ENCODE results near the gene FOXD3. TPM values are rescaled to one million over a fixed set of nuclear protein-coding genes. Genes with fewer than 3 reads are reported as not detected.
A peak's percentile ranks its signal among the peaks of the same experiment; 100 is the strongest.

Gene FOXD3
- total RNA-seq, 1 donor from 2014 or later: not detected

GRCh38 chr1:63321785-63322113 lies 618 bp upstream of the FOXD3 start:
- H3K27me3 Mint-ChIP-seq (ENCODE audit: low read depth): peaks cover 65% of the 10 kb centered on the region
- H3K4me3 Mint-ChIP-seq (ENCODE audit: unreplicated experiment): peak overlapping the region; percentile 37
- H3K27ac Mint-ChIP-seq (ENCODE audit: unreplicated experiment): no peak overlapping the region
- H3K36me3 Mint-ChIP-seq (ENCODE audit: low read depth): peaks cover 11% of the 10 kb centered on the region
- no peak for TF ChIP-seq CTCF (IDR thresholded peaks at IDR 0.05)
- peaks cover 22% of the 10 kb centered on the region for H3K4me1 Mint-ChIP-seq (ENCODE audit: low read depth)
- no peak for DNase-seq (ENCODE audit: low spot score)
- H3K9me3 Mint-ChIP-seq (ENCODE audit: low read depth): peaks cover 5% of the 10 kb centered on the region

- Mint-ChIP-seq H3K4me1 (ENCODE audit: low read depth) (peaks cover 21% of the 10 kb centered on the region), H3K4me3 (ENCODE audit: unreplicated experiment) (peak overlapping the region; percentile 40), H3K9me3 (ENCODE audit: low read depth) (peaks cover 5% of the 10 kb centered on the region), H3K36me3 (ENCODE audit: low read depth) (peaks cover 12% of the 10 kb centered on the region), H3K27ac (ENCODE audit: unreplicated experiment) (no peak overlapping the region), H3K27me3 (ENCODE audit: low read depth) (peaks cover 73% of the 10 kb centered on the region)
- TF ChIP-seq CTCF (IDR thresholded peaks at IDR 0.05): peak; percentile 1
- peak; percentile 92 for DNase-seq (ENCODE audit: low spot score)
These were observed 837 bp downstream of the FOXD3 start for GRCh38 chr1:63322944-63323864.

- Mint-ChIP-seq H3K27me3 (ENCODE audit: low read depth) (peaks cover 72% of the 10 kb centered on the region), H3K9me3 (ENCODE audit: low read depth) (peaks cover 3% of the 10 kb centered on the region), H3K4me3 (ENCODE audit: unreplicated experiment) (no peak overlapping the region), H3K36me3 (ENCODE audit: low read depth) (peaks cover 13% of the 10 kb centered on the region), H3K4me1 (ENCODE audit: low read depth) (peaks cover 21% of the 10 kb centered on the region), H3K27ac (ENCODE audit: unreplicated experiment) (no peak overlapping the region)
- DNase-seq (ENCODE audit: low spot score): no peak
- TF ChIP-seq CTCF (IDR thresholded peaks at IDR 0.05): no peak
These were observed 1.8 kb downstream of the FOXD3 start for GRCh38 chr1:63323865-63324778.

GRCh38 chr1:63324779-63325119 lies 2.4 kb downstream of the FOXD3 start:
- peaks cover 12% of the 10 kb centered on the region for H3K36me3 Mint-ChIP-seq (ENCODE audit: low read depth)
- H3K4me3 Mint-ChIP-seq (ENCODE audit: unreplicated experiment): no peak overlapping the region
- H3K27ac Mint-ChIP-seq (ENCODE audit: unreplicated experiment): no peak overlapping the region
- no peaks in the 10 kb centered on the region for H3K9me3 Mint-ChIP-seq (ENCODE audit: low read depth)
- TF ChIP-seq CTCF (IDR thresholded peaks at IDR 0.05): no peak
- H3K27me3 Mint-ChIP-seq (ENCODE audit: low read depth): peaks cover 73% of the 10 kb centered on the region
- peaks cover 21% of the 10 kb centered on the region for H3K4me1 Mint-ChIP-seq (ENCODE audit: low read depth)
- DNase-seq (ENCODE audit: low spot score): no peak

DNA sequence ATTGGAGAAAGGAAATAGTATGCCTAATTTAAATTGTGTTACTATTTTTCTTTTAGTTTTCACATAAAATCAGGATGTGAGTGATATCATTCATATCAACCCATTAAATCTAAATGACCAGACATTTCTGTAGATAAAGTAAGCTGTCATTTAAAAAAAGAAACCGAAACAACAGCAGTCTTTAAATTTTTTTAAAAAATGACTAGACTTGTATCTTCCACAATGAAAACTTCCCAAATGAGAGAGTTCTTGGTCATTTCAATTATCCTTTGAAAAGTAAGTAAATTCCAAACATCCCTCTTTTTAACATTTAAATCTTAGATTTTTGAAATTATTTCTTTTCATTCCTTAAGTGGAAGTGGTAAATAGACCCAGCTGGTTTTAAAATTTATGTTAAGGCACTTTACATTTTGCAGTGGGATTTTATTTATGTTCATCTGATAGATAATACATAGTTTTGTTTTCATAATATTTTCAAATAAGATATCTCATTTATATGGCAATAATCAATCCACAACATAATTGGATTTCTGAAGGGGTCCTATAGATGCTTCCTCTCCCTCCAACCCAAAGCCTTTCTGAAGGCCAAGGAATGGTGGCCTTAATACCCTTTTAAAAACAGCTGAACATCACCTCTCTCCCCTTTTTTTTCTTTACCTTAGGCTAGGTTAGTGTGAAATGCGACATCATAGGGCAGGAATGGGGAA lies 3.1 kb downstream of the FOXD3 start:
- Mint-ChIP-seq H3K27me3 (ENCODE audit: low read depth) (peaks cover 71% of the 10 kb centered on the region), H3K4me3 (ENCODE audit: unreplicated experiment) (no peak overlapping the region), H3K36me3 (ENCODE audit: low read depth) (peaks cover 9% of the 10 kb centered on the region), H3K4me1 (ENCODE audit: low read depth) (peaks cover 21% of the 10 kb centered on the region), H3K9me3 (ENCODE audit: low read depth) (no peaks in the 10 kb centered on the region), H3K27ac (ENCODE audit: unreplicated experiment) (no peak overlapping the region)
- no peak for TF ChIP-seq CTCF (IDR thresholded peaks at IDR 0.05)
- no peak for DNase-seq (ENCODE audit: low spot score)

All from chondrocyte (in vitro differentiated cells).